Mesenchymal stem cell (in vitro differentiated cells and primary cell): ENCODE data around the gene ZNF862.

Experiments
- DNase-seq: peaks from one replicate; pipeline ENCODE4 v3.0.0-alpha.2; 2013
- H2AFZ ChIP-seq: one replicate; pipeline ENCODE4 v1.6.1; 2013; ENCODE audit warnings: low read depth, mild to moderate bottlenecking, control low read depth, inconsistent platforms, low read length, moderate library complexity
- H2AK5ac ChIP-seq: 2 replicates; pipeline ENCODE4 v1.6.1; 2013; ENCODE audit warnings: low read length, moderate library complexity, mild to moderate bottlenecking, inconsistent platforms; ENCODE audit not compliant: severe bottlenecking
- H2BK120ac ChIP-seq: one replicate; pipeline ENCODE4 v1.6.1; 2013; ENCODE audit warnings: low read depth, mild to moderate bottlenecking, inconsistent platforms, low read length, moderate library complexity
- H2BK12ac ChIP-seq, 2 experiments: one replicate each; pipeline ENCODE4 v1.6.1; 2013; ENCODE audit warnings: inconsistent platforms in 2 of 2, low read length in 2 of 2, mild to moderate bottlenecking in 2 of 2, moderate library complexity in 2 of 2, control low read depth in 1 of 2
- H2BK15ac ChIP-seq: one replicate; pipeline ENCODE4 v1.6.1; 2013; ENCODE audit warnings: mild to moderate bottlenecking, low read depth, inconsistent platforms; ENCODE audit not compliant: poor library complexity, severe bottlenecking
- H2BK5ac ChIP-seq: 2 replicates; pipeline ENCODE4 v1.6.1; 2013; ENCODE audit warnings: low read depth, mild to moderate bottlenecking, low read length, control low read depth, inconsistent platforms; ENCODE audit not compliant: poor library complexity, severe bottlenecking
- H3K14ac ChIP-seq, 2 experiments: one replicate each; pipeline ENCODE4 v1.6.1; 2013; ENCODE audit warnings: inconsistent platforms in 2 of 2, low read length in 2 of 2, control low read depth in 1 of 2, mild to moderate bottlenecking in 1 of 2, moderate library complexity in 1 of 2
- H3K18ac ChIP-seq, 2 experiments: one replicate each; pipeline ENCODE4 v1.6.1; 2013; ENCODE audit warnings: inconsistent platforms in 2 of 2, low read length in 2 of 2, control low read depth in 1 of 2, low read depth in 1 of 2, mild to moderate bottlenecking in 1 of 2
- H3K23ac ChIP-seq, 2 experiments: one replicate each; pipeline ENCODE4 v1.6.1; 2013; ENCODE audit warnings: inconsistent platforms in 2 of 2, low read length in 2 of 2, mild to moderate bottlenecking in 2 of 2, moderate library complexity in 2 of 2, control low read depth in 1 of 2
- H3K27ac ChIP-seq: 2 replicates; pipeline ENCODE4 v1.5.1; 2013; ENCODE audit warnings: mild to moderate bottlenecking, moderate library complexity, low read length, control low read depth, inconsistent platforms; ENCODE audit not compliant: poor library complexity, severe bottlenecking
- H3K27me3 ChIP-seq, 2 experiments: 2 replicates each; pipeline versions ENCODE4 v1.6.1 to v1.7.0; 2013; ENCODE audit warnings: low read length in 2 of 2, mild to moderate bottlenecking in 2 of 2, moderate library complexity in 2 of 2, control low read depth in 1 of 2, inconsistent platforms in 1 of 2; ENCODE audit not compliant: control insufficient read depth in 1 of 2, insufficient read depth in 1 of 2
- H3K36me3 ChIP-seq, 2 experiments: 2 replicates each; pipeline versions ENCODE4 v1.6.1 to v1.7.0; 2013; ENCODE audit warnings: low read length in 2 of 2, control low read depth in 1 of 2, inconsistent platforms in 1 of 2, low read depth in 1 of 2, mild to moderate bottlenecking in 1 of 2; ENCODE audit not compliant: insufficient read depth in 2 of 2, control insufficient read depth in 1 of 2
- H3K4ac ChIP-seq, 2 experiments: one replicate each; pipeline ENCODE4 v1.6.1; 2013; ENCODE audit warnings: inconsistent platforms in 2 of 2, low read length in 2 of 2, mild to moderate bottlenecking in 2 of 2, moderate library complexity in 2 of 2, control low read depth in 1 of 2, low read depth in 1 of 2
- H3K4me1 ChIP-seq: 2 replicates; pipeline ENCODE4 v1.6.1; 2013; ENCODE audit warnings: low read depth, low read length, control low read depth; ENCODE audit not compliant: control insufficient read depth, insufficient read depth
- H3K4me2 ChIP-seq: 2 replicates; pipeline ENCODE4 v1.6.1; 2013; ENCODE audit warnings: low read length, mild to moderate bottlenecking, inconsistent platforms; ENCODE audit not compliant: poor library complexity, severe bottlenecking
- H3K4me3 ChIP-seq, 2 experiments: 2 replicates each; pipeline versions ENCODE4 v1.5.1 to v1.7.0; 2013; ENCODE audit warnings: low read length in 2 of 2, mild to moderate bottlenecking in 2 of 2, control low read depth in 1 of 2, low read depth in 1 of 2; ENCODE audit not compliant: insufficient read depth in 1 of 2
- H3K79me1 ChIP-seq: replicated peaks from 2 replicates; pipeline ENCODE4 v1.6.1; 2013; ENCODE audit warnings: mild to moderate bottlenecking, control low read depth, low read length, inconsistent platforms; ENCODE audit not compliant: poor library complexity, severe bottlenecking
- H3K9ac ChIP-seq: 2 replicates; pipeline ENCODE4 v1.7.0; 2013; ENCODE audit warnings: mild to moderate bottlenecking, low read length, moderate library complexity
- H3K9me3 ChIP-seq: 2 replicates; pipeline ENCODE4 v1.7.0; 2013; ENCODE audit warnings: mild to moderate bottlenecking, low read length; ENCODE audit not compliant: control insufficient read depth
- H4K8ac ChIP-seq: one replicate; pipeline ENCODE4 v1.6.1; 2013; ENCODE audit warnings: inconsistent platforms, mild to moderate bottlenecking, low read length, moderate library complexity
- H4K91ac ChIP-seq: one replicate; pipeline ENCODE4 v1.6.1; 2013; ENCODE audit warnings: mild to moderate bottlenecking, low read length, inconsistent platforms
- WGBS: methylation state at CpG from one replicate; pipeline ENCODE4 v1.1.7; 2013; ENCODE audit warnings: mixed read lengths; 5-methylcytosine and 5-hydroxymethylcytosine counted together

ZNF862 gene

DNA sequence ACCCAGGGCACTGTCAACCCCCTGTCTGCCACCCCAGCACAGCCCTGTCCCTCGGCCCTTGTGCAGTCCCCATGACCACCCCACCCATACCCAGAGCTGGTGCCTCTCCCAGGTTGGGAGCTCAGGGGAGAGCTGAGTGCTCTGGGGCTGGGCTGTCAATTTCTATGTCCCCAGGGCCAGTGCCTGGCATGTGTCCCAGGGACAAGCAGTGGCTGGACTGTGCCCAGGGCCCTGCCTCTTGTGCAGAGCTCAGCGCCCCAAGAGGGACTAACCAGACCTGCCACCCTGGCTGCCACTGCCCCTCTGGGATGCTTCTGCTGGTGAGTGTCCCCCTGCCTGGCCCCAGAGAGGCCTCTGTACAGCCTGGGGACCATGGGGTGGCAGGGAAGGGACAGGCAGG, 29.0 kb upstream of the ZNF862 start:
- Histone ChIP-seq H4K91ac (no peak overlapping the region), H3K9me3 (no peaks in the 10 kb centered on the region), H3K27ac (no peak overlapping the region), H4K8ac (no peak overlapping the region), H2AK5ac (no peak overlapping the region), H2BK5ac (no peak overlapping the region), H2BK120ac (no peak overlapping the region), H3K36me3 (no peaks in the 10 kb centered on the region), H2AFZ (no peak overlapping the region), H3K9ac (no peak overlapping the region), H2BK15ac (no peak overlapping the region), H3K4me1 (no peaks in the 10 kb centered on the region), H3K4me3 (no peak overlapping the region), H2BK12ac (no peak overlapping the region), H3K4ac (no peak overlapping the region), H3K14ac (no peak overlapping the region), H3K23ac (no peak overlapping the region), H3K27me3 (peaks cover 40 to 42% of the 10 kb centered on the region in 2 experiments), H3K18ac (no peak overlapping the region), H3K79me1 (no peaks in the 10 kb centered on the region), H3K4me2 (no peak overlapping the region)
- no peak for DNase-seq
- 90% methylated on average over 2 of the region's 2 CpGs for WGBS

DNA sequence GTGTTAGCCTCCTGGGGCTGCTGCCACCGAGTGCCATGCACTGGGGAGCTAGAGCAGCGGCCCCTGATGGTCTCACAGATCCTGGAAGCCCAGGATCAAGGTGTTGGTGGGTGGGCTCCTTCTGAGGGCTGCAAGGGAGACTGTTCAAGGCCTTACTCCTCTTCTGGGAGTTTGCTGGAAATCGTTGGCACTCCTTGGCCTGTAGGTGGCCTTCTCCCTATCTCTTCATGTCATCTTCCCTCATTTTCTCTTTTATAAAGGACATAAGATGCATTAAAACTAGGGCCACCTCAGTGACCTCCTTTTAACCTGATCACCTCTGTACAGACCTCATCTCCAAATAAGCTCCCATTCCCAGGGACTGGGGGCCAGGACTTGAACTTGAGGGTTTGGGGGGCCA, 27.0 kb upstream of the ZNF862 start:
- peak; percentile 16 for DNase-seq
- Histone ChIP-seq H2BK12ac (no peak overlapping the region), H2AFZ (no peak overlapping the region), H2BK15ac (no peak overlapping the region), H2AK5ac (no peak overlapping the region), H3K79me1 (no peaks in the 10 kb centered on the region), H3K27ac (no peak overlapping the region), H3K4me1 (no peaks in the 10 kb centered on the region), H3K14ac (no peak overlapping the region), H3K9me3 (no peaks in the 10 kb centered on the region), H3K36me3 (no peaks in the 10 kb centered on the region), H4K91ac (no peak overlapping the region), H3K4me3 (no peak overlapping the region), H3K9ac (no peak overlapping the region), H3K4ac (no peak overlapping the region), H2BK5ac (no peak overlapping the region), H3K4me2 (no peak overlapping the region), H3K18ac (no peak overlapping the region), H3K27me3 (peaks cover 26 to 35% of the 10 kb centered on the region in 2 experiments), H4K8ac (no peak overlapping the region), H3K23ac (no peak overlapping the region), H2BK120ac (no peak overlapping the region)
- 32% methylated on average over 3 of the region's 3 CpGs for WGBS

DNA sequence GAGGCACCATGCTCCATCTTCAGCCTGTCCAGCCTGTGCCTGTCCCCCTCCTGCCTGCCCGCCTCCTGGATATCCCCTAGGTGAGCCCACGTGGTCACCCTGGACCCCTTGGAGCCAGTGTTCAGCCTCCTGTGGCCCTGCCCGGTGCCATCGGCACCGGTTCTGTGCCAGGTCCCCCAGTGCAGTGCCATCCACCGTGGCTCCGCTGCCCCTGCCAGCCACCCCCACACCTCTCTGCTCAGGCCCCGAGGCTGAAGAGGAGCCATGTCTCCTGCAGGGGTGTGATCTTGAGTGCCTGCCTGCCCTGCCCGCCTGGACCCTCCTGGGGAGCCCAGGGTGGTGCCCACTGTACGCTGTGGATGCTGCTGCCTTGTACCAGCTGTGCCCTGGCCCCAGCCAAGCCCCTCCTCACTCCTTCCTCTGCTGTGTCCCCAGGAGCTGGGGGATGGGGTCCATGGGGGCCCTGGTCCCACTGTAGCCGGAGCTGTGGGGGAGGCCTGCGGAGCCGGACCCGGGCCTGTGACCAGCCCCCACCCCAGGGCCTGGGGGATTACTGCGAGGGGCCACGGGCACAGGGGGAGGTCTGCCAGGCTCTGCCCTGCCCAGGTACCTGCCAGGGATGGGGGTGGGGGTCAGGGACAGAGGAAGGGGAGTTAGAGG, 26.2 kb upstream of the ZNF862 start:
- Histone ChIP-seq H2BK12ac (no peak overlapping the region), H4K91ac (no peak overlapping the region)
- WGBS: 90% methylated on average over 14 of the region's 16 CpGs

DNA sequence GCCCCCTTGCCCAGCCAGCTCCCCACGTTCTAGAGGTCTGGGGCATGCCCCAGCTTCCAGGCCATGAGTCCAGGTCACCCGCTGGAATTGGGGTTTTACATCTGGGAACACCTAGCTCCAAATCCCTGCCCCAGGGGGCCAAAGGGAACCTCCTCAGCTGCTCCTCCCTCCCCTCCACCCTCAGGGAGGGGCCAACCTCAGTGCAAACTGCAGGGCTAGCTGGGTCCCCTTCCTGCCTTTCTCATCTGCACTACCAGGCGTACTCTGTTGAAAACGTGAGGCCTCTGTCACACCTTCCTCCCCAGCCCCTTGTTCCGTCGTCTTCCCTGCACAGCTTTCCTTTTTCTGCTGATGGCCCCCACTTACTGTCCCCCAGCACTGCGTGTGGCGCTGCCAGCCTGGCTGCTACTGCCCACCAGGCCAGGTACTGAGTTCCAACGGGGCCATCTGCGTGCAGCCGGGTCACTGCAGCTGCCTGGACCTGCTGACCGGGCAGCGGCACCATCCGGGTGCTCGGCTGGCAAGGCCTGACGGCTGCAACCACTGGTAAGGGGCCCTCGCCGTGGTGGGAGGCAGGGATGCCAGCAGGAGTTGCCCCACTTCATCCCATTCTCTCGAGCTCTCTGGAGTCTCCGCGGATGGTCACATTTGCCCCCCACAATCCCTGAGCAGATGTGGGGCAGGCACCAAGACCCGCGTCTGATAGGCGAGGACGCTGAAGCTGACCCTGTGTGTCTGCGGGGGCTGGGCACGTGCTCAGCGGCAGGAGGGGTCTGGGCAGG, 24.7 kb upstream of the ZNF862 start:
- no peak overlapping the region for H2BK15ac ChIP-seq

More for the DNA sequence above, 26.2 kb upstream of the ZNF862 start:
- Histone ChIP-seq H3K9me3 (no peaks in the 10 kb centered on the region), H2BK120ac (no peak overlapping the region), H3K14ac (no peak overlapping the region), H2AK5ac (no peak overlapping the region), H3K79me1 (no peaks in the 10 kb centered on the region), H2AFZ (no peak overlapping the region), H3K9ac (no peak overlapping the region), H3K4ac (no peak overlapping the region), H3K18ac (no peak overlapping the region), H3K27ac (no peak overlapping the region), H3K27me3 (peaks cover 28% of the 10 kb centered on the region in 2 experiments), H3K4me1 (no peaks in the 10 kb centered on the region), H3K4me2 (no peak overlapping the region), H2BK15ac (no peak overlapping the region), H3K4me3 (no peak overlapping the region), H2BK5ac (no peak overlapping the region), H4K8ac (no peak overlapping the region), H3K23ac (no peak overlapping the region), H3K36me3 (no peaks in the 10 kb centered on the region)
- no peak for DNase-seq

More for the DNA sequence above, 24.7 kb upstream of the ZNF862 start:
- H4K91ac ChIP-seq: no peak overlapping the region
- no peak for DNase-seq
- no peak overlapping the region for H3K27ac ChIP-seq
- no peak overlapping the region for H2BK12ac ChIP-seq
- H4K8ac ChIP-seq: no peak overlapping the region
- H3K4me1 ChIP-seq: no peaks in the 10 kb centered on the region
- H3K36me3 ChIP-seq: no peaks in the 10 kb centered on the region
- no peak overlapping the region for H2BK120ac ChIP-seq
- H3K14ac ChIP-seq: no peak overlapping the region
- H2AK5ac ChIP-seq: no peak overlapping the region
- H3K79me1 ChIP-seq: no peaks in the 10 kb centered on the region
- H2AFZ ChIP-seq: no peak overlapping the region
- peaks cover 24 to 26% of the 10 kb centered on the region in 2 experiments for H3K27me3 ChIP-seq
- H3K9ac ChIP-seq: no peak overlapping the region
- no peak overlapping the region for H3K23ac ChIP-seq
- H3K18ac ChIP-seq: no peak overlapping the region
- WGBS: 86% methylated on average over 28 of the region's 28 CpGs
- no peak overlapping the region for H2BK5ac ChIP-seq
- H3K4me3 ChIP-seq: no peak overlapping the region
- no peak overlapping the region for H3K4me2 ChIP-seq
- no peaks in the 10 kb centered on the region for H3K9me3 ChIP-seq
- H3K4ac ChIP-seq: no peak overlapping the region
